GM12878 (cell line): ENCODE results near the gene GRIK5. TPM values are rescaled to one million over a fixed set of nuclear protein-coding genes. Genes with fewer than 3 reads are reported as not detected.

ENCODE experiments used
- ATAC-seq: fragments of 200-7000 bp; cut with Tn5 transposase; 3 replicates; pipeline ENCODE4 v1.9.1; 2020; ENCODE audit warnings: mild to moderate bottlenecking, moderate library complexity
- BruUV-seq: library from RNA; stranded (reverse); fragments of 400-500 nt; replicated peaks from 2 replicates; lab custom pipeline; 2021; lab: Mats Ljungman, UMichigan
- CTCF ChIA-PET: fragments of 300-600 bp; sonication (Branson Sonifier 250); formaldehyde crosslinking; extraction: SDS; loops from one replicate; lab custom pipeline; 2021; ENCODE audit warnings: inconsistent platforms; lab: Yijun Ruan, JAX
- POLR2A ChIA-PET: fragments of 350-600 bp; formaldehyde crosslinking; extraction: SDS; loops from one replicate; lab custom pipeline; 2021; ENCODE audit warnings: inconsistent platforms; lab: Charles Lee
- RAD21 ChIA-PET: fragments of 300-600 bp; sonication (Branson Sonifier 250); formaldehyde crosslinking; loops from one replicate; lab custom pipeline; 2023; ENCODE audit warnings: antibody characterized with exemption; ENCODE audit not compliant: unreplicated experiment; lab: Charles Lee
- SMC1A ChIA-PET: fragments of 300-600 bp; sonication (Branson Sonifier 250); formaldehyde crosslinking; loops from one replicate; lab custom pipeline; 2023; ENCODE audit not compliant: unreplicated experiment, uncharacterized antibody; lab: Charles Lee
- DNase-seq: peaks from one replicate; pipeline ENCODE4 v3.0.0-alpha.2; 2011; ENCODE audit warnings: low read depth, low spot score
- FAIRE-seq: peaks from 3 replicates; lab custom pipeline; 2011; peaks lifted over from hg19 to GRCh38; lab: Jason Lieb, UNC
- H2AFZ ChIP-seq: 2 replicates; pipeline ENCODE4 v1.6.0; 2011; ENCODE audit warnings: low read depth, low read length, control low read depth; ENCODE audit not compliant: control insufficient read depth
- H3K27ac ChIP-seq: 2 replicates; pipeline ENCODE4 v1.5.1; 2011; ENCODE audit warnings: control low read depth; ENCODE audit not compliant: control insufficient read depth, insufficient read depth
- H3K27me3 ChIP-seq, 2 experiments: replicated peaks in 1 of 2; 2 replicates each; pipeline versions ENCODE4 v1.6.0 to v1.6.1; 2011; ENCODE audit warnings: low read length in 1 of 2; ENCODE audit not compliant: control insufficient read depth in 2 of 2, insufficient read depth in 2 of 2
- H3K36me3 ChIP-seq, 2 experiments: 2 replicates each; pipeline ENCODE4 v1.5.1; 2011; ENCODE audit warnings: low read length in 1 of 2; ENCODE audit not compliant: control insufficient read depth in 2 of 2, insufficient read depth in 2 of 2
- H3K4me1 ChIP-seq: 2 replicates; pipeline ENCODE4 v1.6.1; 2011; ENCODE audit warnings: mild to moderate bottlenecking, low read length, moderate library complexity, mixed read lengths; ENCODE audit not compliant: control insufficient read depth, insufficient read depth
- H3K4me2 ChIP-seq: 2 replicates; pipeline ENCODE4 v1.6.0; 2011; ENCODE audit warnings: control low read depth; ENCODE audit not compliant: control insufficient read depth, insufficient read depth
- H3K4me3 ChIP-seq: fragments of 200-600 bp; sonication (generic); 2 replicates; pipeline ENCODE4 v1.5.1; 2016
- H3K79me2 ChIP-seq: 2 replicates; pipeline ENCODE4 v1.6.0; 2011; ENCODE audit warnings: low read length; ENCODE audit not compliant: control insufficient read depth, insufficient read depth
- H3K9ac ChIP-seq: 2 replicates; pipeline ENCODE4 v1.8.0; 2011; ENCODE audit warnings: low read length, control low read depth, mixed read lengths; ENCODE audit not compliant: control insufficient read depth, insufficient read depth
- H3K9me3 ChIP-seq: replicated peaks from 3 replicates; pipeline ENCODE4 v1.5.1; 2011; ENCODE audit warnings: mild to moderate bottlenecking, low read length; ENCODE audit not compliant: control insufficient read depth, insufficient read depth
- H4K20me1 ChIP-seq: 2 replicates; pipeline ENCODE4 v1.6.0; 2011; ENCODE audit not compliant: control insufficient read depth, insufficient read depth
- EP300 ChIP-seq, 2 experiments: fragments of 150-350 bp in 1 of 2; IDR thresholded peaks; 2 replicates each; pipeline ENCODE4 v1.6.1; 2011 to 2012; ENCODE audit warnings: low read depth in 2 of 2, low read length in 2 of 2, borderline replicate concordance in 1 of 2, improper control_type of control experiment in 1 of 2, inconsistent platforms in 1 of 2; ENCODE audit not compliant: control insufficient read depth in 1 of 2
- ESRRA ChIP-seq: IDR thresholded peaks from 2 replicates; pipeline ENCODE4 v1.6.1; 2012; ENCODE audit warnings: mild to moderate bottlenecking, low read length, improper control_type of control experiment
- HDAC2 ChIP-seq: fragments of 200-600 bp; sonication (generic); IDR thresholded peaks from 2 replicates; pipeline ENCODE4 v1.6.1; 2017
- NFXL1 ChIP-seq: fragments of 450-650 bp; IDR thresholded peaks from 2 replicates; pipeline ENCODE4 v1.6.1; 2017; ENCODE audit warnings: antibody characterized with exemption, mild to moderate bottlenecking, borderline replicate concordance
- PAX8 ChIP-seq: fragments of 450-650 bp; IDR thresholded peaks from 2 replicates; pipeline ENCODE4 v1.6.1; 2017; ENCODE audit warnings: mild to moderate bottlenecking, moderate library complexity
- POLR2AphosphoS5 ChIP-seq: IDR thresholded peaks from 2 replicates; pipeline ENCODE4 v1.6.1; 2011; ENCODE audit warnings: mild to moderate bottlenecking, low read length, inconsistent platforms
- RB1 ChIP-seq: fragments of 450-650 bp; formaldehyde crosslinking; IDR thresholded peaks from 2 replicates; pipeline ENCODE4 v1.6.1; 2017; ENCODE audit warnings: mild to moderate bottlenecking, borderline replicate concordance
- SIN3A ChIP-seq: IDR thresholded peaks from 2 replicates; pipeline ENCODE4 v1.6.1; 2012; ENCODE audit warnings: low read depth, low read length, improper control_type of control experiment
- SRF ChIP-seq, 2 experiments: IDR thresholded peaks; 2 replicates each; pipeline ENCODE4 v1.6.1; 2011; ENCODE audit warnings: low read depth in 2 of 2, low read length in 2 of 2, mild to moderate bottlenecking in 1 of 2, moderate library complexity in 1 of 2
- ZNF207 ChIP-seq: fragments of 450-650 bp; IDR thresholded peaks from 2 replicates; pipeline ENCODE4 v1.6.1; 2014; ENCODE audit warnings: antibody characterized with exemption, mild to moderate bottlenecking, borderline replicate concordance
- ZNF274 ChIP-seq: IDR thresholded peaks from one replicate; pipeline ENCODE4 v1.8.0; 2011; ENCODE audit not compliant: insufficient read length, insufficient read depth
- WGBS: methylation state at CpG from one replicate; pipeline ENCODE4 v1.1.6; 2016; ENCODE audit warnings: low lambda C conversion rate; ENCODE audit not compliant: insufficient replicate concordance, insufficient coverage; ENCODE audit errors: missing lambda C conversion rate; 5-methylcytosine and 5-hydroxymethylcytosine counted together
- in situ Hi-C: fragments of 300-500 bp; cut with MboI; formaldehyde crosslinking; loops from 9 replicates; pipeline ENCODE4 v1.14.3; 2018; ENCODE audit warnings: mixed read lengths
- intact Hi-C: fragments of 100-400 bp; cut with micrococcal nuclease; formaldehyde crosslinking; loops from one replicate; pipeline ENCODE4 v1.14.2; 2022; ENCODE audit not compliant: unreplicated experiment
- polyA plus RNA-seq, 11 experiments: library from polyadenylated mRNA; depleted of rRNA in 4 of 11; unstranded in 6 of 11; stranded (reverse) in 5 of 11; fragments of >200 nt; fragmentation: Nextera tagmentation in 4 of 11; fragmentation: Illumina TruSeq in 1 of 11; extraction: Ambion mirVana in 4 of 11; extraction: Trizol in 1 of 11; gene quantifications; 1 replicate in 1 of 11; 2 replicates in 10 of 11; pipeline versions ENCODE4 v1.2.1 to v1.2.3, GENCODE V29; 2011 to 2016; ENCODE audit warnings: inconsistent platforms in 2 of 11, missing spikeins in 2 of 11, low read depth in 1 of 11
- total RNA-seq, 4 experiments: library from RNA; depleted of rRNA in 3 of 4; stranded (reverse); fragments of >200 nt in 3 of 4; fragmentation: Illumina TruSeq in 1 of 4; extraction: Trizol in 1 of 4; gene quantifications; 2 replicates each; pipeline versions ENCODE4 v1.2.1 to v1.2.3, GENCODE V29; 2013 to 2021
- TF ChIP-seq, protein P1 (sequence below): IDR thresholded peaks from 2 replicates; pipeline ENCODE4 v1.6.1; 2011; ENCODE audit warnings: borderline replicate concordance, low read depth, mild to moderate bottlenecking, moderate library complexity, mixed read lengths, low read length; ENCODE audit not compliant: insufficient read depth; ENCODE audit errors: extremely low read length

Gene GRIK5
- total and polyA plus RNA-seq, 10 of the 15 experiments (the other 5 are each of a cell fraction or from before 2014, with no cell fraction given), result 0.03 to 0.23 (median 0.07) TPM; not detected in 3

DNA sequence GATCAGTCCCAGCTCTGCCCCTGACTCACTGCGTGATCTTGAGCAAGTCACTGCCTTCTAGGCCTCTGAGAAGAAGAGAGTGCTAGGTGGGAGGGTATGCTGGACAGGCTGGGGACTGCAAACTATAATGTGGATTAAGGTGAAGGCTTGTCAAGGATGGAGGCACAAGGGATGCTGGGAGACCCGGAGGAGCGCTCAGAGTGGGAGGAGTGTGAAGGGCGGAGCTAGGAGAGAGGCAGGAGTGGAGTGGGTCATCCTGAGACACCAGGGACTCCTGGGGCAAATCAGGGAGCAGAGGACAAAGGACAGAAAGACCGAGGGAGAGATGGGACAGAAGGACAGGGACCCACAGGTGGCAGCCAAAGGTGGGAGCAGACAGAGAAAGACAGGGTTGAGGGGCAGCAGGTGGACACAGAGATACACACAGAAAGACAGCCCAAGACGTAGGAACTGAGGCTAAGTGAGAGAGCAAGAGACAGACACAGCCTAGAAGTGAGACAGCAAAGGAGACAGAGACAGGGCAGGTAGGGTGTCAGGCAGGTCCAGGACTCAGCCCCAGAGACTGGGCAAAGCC is 2.6 kb downstream of the GRIK5 start:
- no peaks in the 10 kb centered on the region for H3K9me3 ChIP-seq
- DNase-seq (no peak), FAIRE-seq (no peak), ATAC-seq (no peak)
- H3K36me3 ChIP-seq, result no peaks in the 10 kb centered on the region
- no peaks in the 10 kb centered on the region for H3K4me1 ChIP-seq
- no TSS peak for BruUV-seq
- H3K27me3 ChIP-seq, result peaks cover 15 to 17% of the 10 kb centered on the region in 2 experiments
- POLR2A ChIA-PET, result no interaction called here
- no peak overlapping the region for H3K27ac ChIP-seq
- SMC1A ChIA-PET, result no interaction called here
- RAD21 ChIA-PET, result no interaction called here
- in situ Hi-C loops (no loop called here), intact Hi-C loops (no loop called here)
- CTCF ChIA-PET, result no interaction called here
- H4K20me1 ChIP-seq, result no peaks in the 10 kb centered on the region
- no peak overlapping the region for H3K9ac ChIP-seq
- TF ChIP-seq ZNF207 (no peak), POLR2AphosphoS5 (no peak), EP300 (IDR thresholded peaks at IDR 0.05; ENCODE audit: borderline replicate concordance in 1 of 2, control insufficient read depth in 1 of 2, low read depth in 2 of 2, low read length in 2 of 2) (no peak), PAX8 (no peak), RB1 (no peak), ESRRA (no peak), SRF (IDR thresholded peaks at IDR 0.05; ENCODE audit: low read depth in 2 of 2, low read length in 2 of 2) (no peak), SIN3A (no peak), NFXL1 (no peak), HDAC2 (no peak), ZNF274 (no peak)
- TF ChIP-seq, protein P1, sequence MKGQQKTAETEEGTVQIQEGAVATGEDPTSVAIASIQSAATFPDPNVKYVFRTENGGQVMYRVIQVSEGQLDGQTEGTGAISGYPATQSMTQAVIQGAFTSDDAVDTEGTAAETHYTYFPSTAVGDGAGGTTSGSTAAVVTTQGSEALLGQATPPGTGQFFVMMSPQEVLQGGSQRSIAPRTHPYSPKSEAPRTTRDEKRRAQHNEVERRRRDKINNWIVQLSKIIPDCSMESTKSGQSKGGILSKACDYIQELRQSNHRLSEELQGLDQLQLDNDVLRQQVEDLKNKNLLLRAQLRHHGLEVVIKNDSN, result no peak
- no peak overlapping the region for H2AFZ ChIP-seq
- WGBS, result 15% methylated on average over 6 of the region's 6 CpGs
- H3K4me2 ChIP-seq, result no peak overlapping the region
- H3K4me3 ChIP-seq, result no peak overlapping the region
- H3K79me2 ChIP-seq, result no peaks in the 10 kb centered on the region
